GM20000 (cell line): ENCODE measurements around the gene EID2B.

Experiments used
- DNase-seq: peaks from one replicate; pipeline ENCODE4 v3.0.0; 2012; ENCODE audit warnings: low spot score
- TF ChIP-seq, protein P1 (sequence below): IDR thresholded peaks from 2 replicates; pipeline ENCODE4 v1.5.1; 2012; ENCODE audit warnings: mild to moderate bottlenecking, control low read depth; ENCODE audit errors: extremely low read depth, missing control alignments

EID2B gene

GRCh38 chr19:39516270-39516669, 16.4 kb downstream of the EID2B start:
- TF ChIP-seq, protein P1, sequence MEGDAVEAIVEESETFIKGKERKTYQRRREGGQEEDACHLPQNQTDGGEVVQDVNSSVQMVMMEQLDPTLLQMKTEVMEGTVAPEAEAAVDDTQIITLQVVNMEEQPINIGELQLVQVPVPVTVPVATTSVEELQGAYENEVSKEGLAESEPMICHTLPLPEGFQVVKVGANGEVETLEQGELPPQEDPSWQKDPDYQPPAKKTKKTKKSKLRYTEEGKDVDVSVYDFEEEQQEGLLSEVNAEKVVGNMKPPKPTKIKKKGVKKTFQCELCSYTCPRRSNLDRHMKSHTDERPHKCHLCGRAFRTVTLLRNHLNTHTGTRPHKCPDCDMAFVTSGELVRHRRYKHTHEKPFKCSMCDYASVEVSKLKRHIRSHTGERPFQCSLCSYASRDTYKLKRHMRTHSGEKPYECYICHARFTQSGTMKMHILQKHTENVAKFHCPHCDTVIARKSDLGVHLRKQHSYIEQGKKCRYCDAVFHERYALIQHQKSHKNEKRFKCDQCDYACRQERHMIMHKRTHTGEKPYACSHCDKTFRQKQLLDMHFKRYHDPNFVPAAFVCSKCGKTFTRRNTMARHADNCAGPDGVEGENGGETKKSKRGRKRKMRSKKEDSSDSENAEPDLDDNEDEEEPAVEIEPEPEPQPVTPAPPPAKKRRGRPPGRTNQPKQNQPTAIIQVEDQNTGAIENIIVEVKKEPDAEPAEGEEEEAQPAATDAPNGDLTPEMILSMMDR = no peak
- DNase-seq = no peak

GRCh38 chr19:39515551-39516191, 17.0 kb downstream of the EID2B start:
- DNase-seq = no peak
- TF ChIP-seq, protein P1 = no peak

- peak; percentile 44 for DNase-seq
- TF ChIP-seq, protein P1 = no peak
Measured at GRCh38 chr19:39514840-39515550, 17.7 kb downstream of the EID2B start, which contains the start of gene SELENOV. TSS of gene SELENOV (plus strand) at chr19:39515139. CDS start at chr19:39515213, 74 bp downstream.

DNA sequence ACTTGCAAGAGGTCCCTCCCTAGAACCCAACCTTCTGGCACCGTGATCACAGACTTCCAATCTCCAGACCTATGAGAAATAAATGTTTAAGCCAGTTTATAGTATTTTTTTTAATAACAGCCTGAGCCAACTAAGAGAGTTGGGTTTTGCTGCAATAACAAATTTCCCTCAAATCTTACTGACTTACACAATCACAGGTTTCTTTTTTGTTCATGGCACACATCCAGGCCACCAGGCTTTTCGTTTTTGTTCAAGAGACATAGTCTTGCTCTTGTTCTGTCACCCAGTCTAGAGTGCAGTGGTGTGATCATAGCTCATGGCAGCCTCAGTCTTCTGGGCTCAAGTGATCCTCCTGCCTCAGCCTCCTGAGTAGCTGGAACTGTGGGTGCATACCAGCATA, 19.7 kb downstream of the EID2B start:
- DNase-seq = no peak
- TF ChIP-seq, protein P1 = no peak

GRCh38 chr19:39509233-39509632, 23.4 kb downstream of the EID2B start:
- no peak for DNase-seq
- TF ChIP-seq, protein P1 = no peak

- TF ChIP-seq, protein P1 = no peak
- no peak for DNase-seq
Measured at GRCh38 chr19:39508629-39509028, 24.0 kb downstream of the EID2B start.

- TF ChIP-seq, protein P1 = no peak
- DNase-seq = no peak
Measured at GRCh38 chr19:39507715-39508364, 24.8 kb downstream of the EID2B start.
